NCI-H2196 (cell line): Measurements from ENCODE around the gene MASP1.

Experiments used
- DNase-seq: peaks from one replicate; lab custom pipeline; 2025; ENCODE audit not compliant: unreplicated experiment; lab: John Stamatoyannopoulos, UW

Gene MASP1

DNA sequence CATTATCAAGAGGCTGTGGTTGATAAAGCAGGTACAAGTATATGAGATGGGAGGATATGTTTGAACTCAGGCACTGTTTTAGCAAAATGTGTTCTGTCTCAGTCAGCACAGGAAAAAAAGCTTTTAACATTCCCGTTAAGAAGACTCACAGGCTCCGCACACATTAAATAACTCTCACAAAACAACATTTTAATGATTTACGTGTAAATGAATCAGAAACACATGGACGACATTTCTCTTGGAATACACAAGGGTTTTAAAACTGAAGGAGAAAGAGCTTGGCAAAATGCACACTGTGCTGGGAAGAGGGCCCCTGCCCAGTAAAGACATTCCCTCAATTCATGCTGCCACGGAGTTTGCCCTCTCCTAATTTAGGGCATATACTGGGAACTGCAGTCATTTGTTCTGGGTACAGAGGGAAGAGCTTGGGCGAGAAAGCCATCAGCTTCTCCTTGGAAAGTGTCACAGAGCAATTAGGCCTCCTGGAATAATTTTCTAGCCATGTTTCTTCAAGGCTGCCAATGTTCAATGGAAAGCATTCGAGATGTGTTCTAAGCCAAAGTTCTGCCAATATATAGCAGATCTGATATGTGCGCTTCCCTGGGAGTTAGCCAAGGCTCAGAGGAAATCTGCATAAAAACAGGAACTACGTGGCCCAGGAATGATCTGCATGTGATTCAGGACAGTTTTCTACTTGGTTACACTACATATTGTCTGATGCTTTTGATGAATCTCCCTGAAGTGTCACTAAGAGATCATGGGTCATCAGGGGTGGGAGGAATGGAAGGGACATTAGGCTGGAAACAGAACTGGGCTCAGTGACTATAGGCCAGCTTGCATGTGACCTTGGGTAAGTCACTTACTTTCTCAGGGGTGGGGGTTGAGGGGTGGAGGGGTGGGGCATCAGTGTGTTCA, 2.2 kb upstream of the MASP1 start:
- DNase-seq = no peak

- no peak for DNase-seq
Observed at GRCh38 chr3:187292631-187293515, 1.3 kb upstream of the MASP1 start.

GRCh38 chr3:187292181-187292580, 644 bp upstream of the MASP1 start:
- no peak for DNase-seq

- DNase-seq = no peak
Observed at GRCh38 chr3:187291001-187291511, 481 bp downstream of the MASP1 start.

- no peak for DNase-seq
Observed at GRCh38 chr3:187290503-187290902, 1.0 kb downstream of the MASP1 start.

GRCh38 chr3:187288855-187289605, 2.5 kb downstream of the MASP1 start:
- DNase-seq = no peak

DNA sequence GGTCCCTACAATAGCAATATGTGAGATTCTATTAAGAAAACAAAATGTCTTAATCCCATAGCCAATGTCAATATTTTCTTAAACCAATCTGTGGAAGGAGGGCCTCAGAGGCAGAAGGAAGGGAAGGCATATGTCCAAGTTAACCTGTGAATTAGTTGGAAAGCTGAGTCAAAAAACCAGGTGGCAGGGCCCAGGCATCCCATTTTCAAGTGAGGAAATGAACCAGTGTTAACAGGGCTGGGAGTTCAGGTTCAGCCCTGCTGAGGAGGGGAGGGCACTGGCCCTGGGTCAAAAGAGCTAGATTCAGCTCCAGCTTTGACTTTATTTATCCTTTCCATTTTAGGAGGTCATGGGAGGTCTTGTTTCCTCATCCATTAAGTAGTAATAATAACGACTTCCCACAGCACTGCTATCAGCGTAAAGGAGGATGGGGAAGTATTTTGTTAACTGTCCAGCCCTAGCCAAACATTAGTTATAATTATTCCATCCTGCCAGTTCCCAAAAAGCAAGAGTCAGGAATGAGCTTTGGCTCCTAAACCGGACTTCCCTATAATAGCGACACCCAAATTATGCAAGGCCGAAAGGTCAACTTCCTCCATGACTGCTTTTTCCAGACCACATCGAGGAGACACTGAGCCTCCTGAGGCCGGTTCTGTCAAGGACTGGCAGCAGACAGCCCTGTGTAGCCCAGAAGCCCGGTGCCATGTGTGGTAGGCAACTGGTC, 3.2 kb downstream of the MASP1 start:
- DNase-seq = no peak

DNA sequence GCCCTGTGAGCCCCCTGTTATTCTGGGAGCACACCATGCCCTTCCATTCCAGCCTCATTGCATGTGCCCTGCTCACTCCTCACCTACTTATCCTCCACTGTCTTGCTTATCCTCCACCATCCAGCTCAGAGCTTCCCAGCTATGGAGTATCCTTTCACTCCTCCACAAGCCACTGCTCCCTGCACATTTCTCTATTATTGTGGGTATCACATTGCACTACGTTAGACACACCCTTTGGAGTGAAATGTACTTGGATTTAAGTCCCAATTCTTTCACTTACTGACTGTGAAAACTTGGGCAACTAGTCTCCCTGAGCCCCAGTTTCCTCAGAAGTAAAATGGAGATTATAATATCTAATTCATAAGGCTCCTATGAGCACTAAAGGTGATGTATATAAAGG, 4.3 kb downstream of the MASP1 start:
- no peak for DNase-seq

DNA sequence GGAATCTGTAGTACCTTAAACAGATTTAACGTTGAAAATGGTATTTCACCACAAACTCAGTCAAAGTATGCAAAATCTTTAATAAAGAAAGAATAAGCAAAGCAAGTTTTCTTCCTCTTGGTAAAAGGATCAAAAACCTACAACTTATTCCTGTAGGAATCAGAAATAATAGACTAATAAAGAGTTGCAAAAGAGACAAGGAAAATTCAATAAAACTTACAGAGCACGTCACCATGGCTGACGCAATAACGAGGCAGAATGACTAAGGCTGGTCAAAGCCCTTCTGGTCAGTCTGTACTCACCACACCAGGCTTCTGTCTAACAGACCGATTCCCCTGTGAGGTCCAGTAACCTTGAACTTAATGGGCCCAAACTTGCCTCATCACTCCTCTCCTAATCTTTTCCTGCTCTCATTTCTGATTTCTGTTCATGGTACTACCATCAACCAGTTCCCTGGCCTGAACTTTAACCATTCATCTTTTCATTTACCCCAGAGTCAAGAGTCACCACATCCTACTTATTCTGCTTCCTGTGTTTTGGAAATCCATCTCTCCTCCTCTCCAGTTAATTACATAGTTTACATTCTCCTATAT, 5.0 kb downstream of the MASP1 start:
- no peak for DNase-seq

GRCh38 chr3:187281191-187281714, 10.3 kb downstream of the MASP1 start:
- DNase-seq = no peak

DNA sequence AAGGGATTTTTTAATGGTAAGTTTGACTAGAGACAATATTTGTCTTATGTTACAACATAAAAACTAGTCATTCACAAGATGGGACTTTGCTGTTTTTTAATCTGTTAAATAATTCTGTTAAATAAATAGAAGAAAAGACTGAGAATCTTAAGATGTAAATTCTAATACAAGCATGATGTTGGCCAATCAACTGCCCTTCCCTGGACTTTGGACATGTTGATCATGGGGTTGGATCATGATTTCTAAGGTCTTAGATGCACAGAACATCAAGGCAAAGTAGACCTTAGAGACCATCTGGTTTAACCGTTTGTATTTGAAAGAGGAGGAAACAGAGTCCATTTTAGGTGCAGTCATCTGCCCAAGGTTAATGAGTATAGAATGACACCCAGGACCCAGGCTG, 10.9 kb downstream of the MASP1 start:
- DNase-seq = no peak

- DNase-seq = no peak
Observed at GRCh38 chr3:187277129-187277462, 14.4 kb downstream of the MASP1 start.

- no peak for DNase-seq
Observed at GRCh38 chr3:187276397-187277128, 15.0 kb downstream of the MASP1 start.

DNA sequence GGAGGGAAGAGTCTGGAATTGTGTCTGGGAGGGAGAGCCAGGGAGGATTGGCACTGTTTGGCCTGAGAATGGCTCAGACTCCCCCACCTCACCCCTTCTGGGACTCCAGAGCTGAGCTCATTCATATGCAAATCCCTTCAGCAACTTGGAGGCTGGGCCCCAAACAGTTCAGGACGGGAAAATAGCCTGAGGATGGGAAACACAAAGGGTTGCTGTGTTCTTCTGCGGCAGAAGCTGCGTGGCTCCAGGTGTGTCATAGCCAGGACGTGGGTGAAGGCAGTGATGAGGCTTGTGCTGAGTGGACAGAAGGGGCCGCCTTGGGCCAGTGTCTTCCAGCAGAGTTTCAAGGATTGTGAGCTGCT, 16.6 kb downstream of the MASP1 start:
- no peak for DNase-seq

DNA sequence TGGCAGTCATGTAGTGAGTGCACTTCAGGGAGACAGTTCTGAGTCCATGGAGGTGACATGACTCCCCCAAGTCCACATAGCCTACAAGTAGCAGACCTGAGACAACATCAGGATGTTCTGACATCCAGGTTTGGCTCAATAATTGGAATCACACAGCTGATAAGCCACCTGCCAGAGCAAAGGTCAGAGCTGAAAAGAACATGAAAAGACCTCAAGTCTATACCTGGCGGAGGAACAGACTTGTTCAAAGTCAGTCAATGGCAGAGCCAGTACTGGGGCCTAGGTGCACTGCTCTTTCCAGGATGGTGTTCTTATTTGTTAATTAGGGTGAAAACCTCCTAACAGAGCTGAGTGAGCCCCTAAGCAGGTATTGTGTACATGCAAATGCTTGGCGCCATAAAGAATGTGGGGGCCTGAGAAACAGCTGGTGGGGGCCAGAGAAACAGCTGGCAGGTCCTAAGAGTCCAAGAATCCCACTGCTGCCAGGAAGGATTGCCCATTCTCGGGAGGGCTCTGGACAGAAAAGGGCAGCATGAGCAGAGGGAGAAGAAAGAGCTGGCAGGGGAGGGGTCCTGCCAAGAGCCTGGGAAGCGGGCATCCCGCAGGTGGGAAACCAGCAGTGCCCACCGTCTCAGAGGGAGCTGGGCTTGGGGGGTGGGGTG, 17.1 kb downstream of the MASP1 start:
- no peak for DNase-seq

GRCh38 chr3:187271582-187271981, 20.0 kb downstream of the MASP1 start:
- DNase-seq = no peak

- DNase-seq = no peak
Observed at GRCh38 chr3:187269486-187269885, 22.1 kb downstream of the MASP1 start.

GRCh38 chr3:187267306-187267705, 24.2 kb downstream of the MASP1 start:
- no peak for DNase-seq

- DNase-seq = no peak
Observed at GRCh38 chr3:187266691-187267090, 24.8 kb downstream of the MASP1 start.
